ENCODE data around the gene AIP. TPM values are rescaled to one million over a fixed set of nuclear protein-coding genes. Genes with fewer than 3 reads are reported as not detected.

The AIP gene
- 51.1 and 80.2 TPM in 2 replicates for total RNA-seq

GRCh38 chr11:67482827-67483798, at the start of gene AIP:
Gene AIP, plus strand, starts transcription at chr11:67483026. Its CDS starts 133 bp downstream, at chr11:67483159.

GRCh38 chr11:67437082-67437808, 45.6 kb upstream of the AIP start, which contains the start of gene PTPRCAP:
Gene PTPRCAP, minus strand, starts transcription at chr11:67437682. Its CDS starts 63 bp downstream, at chr11:67437619.

GRCh38 chr11:67452141-67452952, 30.5 kb upstream of the AIP start, which contains the start of gene GPR152:
Gene GPR152, minus strand, starts transcription at chr11:67452729. Its CDS starts 5 bp downstream, at chr11:67452724.

GRCh38 chr11:67455054-67455453, 27.8 kb upstream of the AIP start, which contains the start of gene CABP4:
Gene CABP4, plus strand, starts transcription at chr11:67455354. Its CDS starts 70 bp downstream, at chr11:67455424.

GRCh38 chr11:67468759-67469507, 13.9 kb upstream of the AIP start, which contains the start of gene TMEM134:
Gene TMEM134, minus strand, starts transcription at chr11:67469251. Its CDS starts 59 bp downstream, at chr11:67469192.

GRCh38 chr11:67504950-67505581, 22.2 kb downstream of the AIP start, which contains the start of gene PITPNM1:
Gene PITPNM1, minus strand, starts transcription at chr11:67505363. Its CDS starts 1,183 bp downstream, at chr11:67504180.

GRCh38 chr11:67507864-67508485, 25.1 kb downstream of the AIP start, which contains the start of gene CDK2AP2:
Gene CDK2AP2, minus strand, starts transcription at chr11:67508162. Its CDS starts 80 bp downstream, at chr11:67508082.

GRCh38 chr11:67522844-67523555, 40.2 kb downstream of the AIP start, which contains the start of gene CABP2:
Gene CABP2, minus strand, starts transcription at chr11:67523446. Its CDS starts 120 bp downstream, at chr11:67523326.

Other genes with a start within 250 kb of the AIP start
- gene GRK2, start 216.6 kb upstream of the AIP start, total RNA-seq = 24.6 and 33.1 TPM in 2 replicates
- 39.8 and 50.2 TPM in 2 replicates for gene ANKRD13D, start 193.7 kb upstream of the AIP start, total RNA-seq
- 13.1 and 18.6 TPM in 2 replicates for gene SSH3, start 179.5 kb upstream of the AIP start, total RNA-seq
- gene POLD4, start 129.5 kb upstream of the AIP start, total RNA-seq = 44.2 and 48.7 TPM in 2 replicates
- gene CLCF1, start 109.4 kb upstream of the AIP start, total RNA-seq = 1.8 and 4.2 TPM in 2 replicates
- 5.2 and 7.4 TPM in 2 replicates for gene RAD9A, start 91.0 kb upstream of the AIP start, total RNA-seq
- 92.3 and 121 TPM in 2 replicates for gene PPP1CA, start 81.2 kb upstream of the AIP start, total RNA-seq
- not detected in 2 replicates for gene TBC1D10C, start 78.9 kb upstream of the AIP start, total RNA-seq
- 0.30 and 0.51 TPM in 2 replicates for gene CARNS1, start 67.3 kb upstream of the AIP start, total RNA-seq
- gene RPS6KB2, start 54.5 kb upstream of the AIP start, total RNA-seq = 34.6 and 38.0 TPM in 2 replicates
- 0.42 TPM in 1 of 2 replicates, not detected in the other for gene PTPRCAP, start 45.3 kb upstream of the AIP start, total RNA-seq
- gene CORO1B, start 39.5 kb upstream of the AIP start, total RNA-seq = 123 and 144 TPM in 2 replicates
- not detected in 2 replicates for gene GPR152, start 30.3 kb upstream of the AIP start, total RNA-seq
- gene CABP4, start 27.7 kb upstream of the AIP start, total RNA-seq = not detected in 2 replicates
- gene TMEM134, start 13.8 kb upstream of the AIP start, total RNA-seq = 38.1 and 38.6 TPM in 2 replicates
- gene PITPNM1, start 22.3 kb downstream of the AIP start, total RNA-seq = 17.8 and 31.0 TPM in 2 replicates
- 18.4 and 25.8 TPM in 2 replicates for gene CDK2AP2, start 25.1 kb downstream of the AIP start, total RNA-seq
- not detected in 2 replicates for gene CABP2, start 40.4 kb downstream of the AIP start, total RNA-seq
- 647 and 1,272 TPM in 2 replicates for gene GSTP1, start 100.8 kb downstream of the AIP start, total RNA-seq
- 127 and 147 TPM in 2 replicates for gene NDUFV1, start 123.9 kb downstream of the AIP start, total RNA-seq
- 4.5 and 5.3 TPM in 2 replicates for gene NUDT8, start 146.9 kb downstream of the AIP start, total RNA-seq
- not detected in 2 replicates for gene TBX10, start 156.7 kb downstream of the AIP start, total RNA-seq
- not detected in 2 replicates for gene ACY3, start 167.7 kb downstream of the AIP start, total RNA-seq
- gene ALDH3B2, start 191.6 kb downstream of the AIP start, total RNA-seq = not detected in 2 replicates

Data from smooth muscle cell of the umbilical artery (primary cell).